H1 (cell line): ENCODE measurements around the gene VWA3B. TPM values are rescaled to one million over a fixed set of nuclear protein-coding genes. Genes with fewer than 3 reads are reported as not detected.

ENCODE experiments used
- CTCF ChIA-PET: fragments of 300-600 bp; sonication (Branson Sonifier 250); formaldehyde crosslinking; loops from one replicate; lab custom pipeline; 2021; ENCODE audit not compliant: partially characterized antibody; lab: Charles Lee
- POLR2A ChIA-PET: fragments of 300-600 bp; sonication (Branson Sonifier 250); formaldehyde crosslinking; loops from one replicate; lab custom pipeline; 2021; ENCODE audit warnings: inconsistent platforms; ENCODE audit not compliant: partially characterized antibody; lab: Charles Lee
- DNase-seq, 2 experiments: peaks; one replicate each; pipeline versions ENCODE4 v3.0.0 to v3.0.0-alpha.2; 2010 to 2022; ENCODE audit warnings: low spot score in 2 of 2, low read depth in 1 of 2, mixed read lengths in 1 of 2
- FAIRE-seq: peaks from 2 replicates; lab custom pipeline; 2011; peaks lifted over from hg19 to GRCh38; lab: Jason Lieb, UNC
- H2AFZ ChIP-seq: 2 replicates; pipeline ENCODE4 v1.8.1; 2012; ENCODE audit warnings: low read length, inconsistent platforms
- H2AK5ac ChIP-seq: 2 replicates; pipeline ENCODE4 v1.6.1; 2013; ENCODE audit warnings: low read depth, low read length
- H2BK120ac ChIP-seq: replicated peaks from 2 replicates; pipeline ENCODE3; 2013; ENCODE audit warnings: low read depth, low read length, inconsistent platforms
- H2BK12ac ChIP-seq: 2 replicates; pipeline ENCODE4 v1.6.1; 2013; ENCODE audit warnings: low read depth, low read length
- H2BK15ac ChIP-seq: 2 replicates; pipeline ENCODE4 v1.6.1; 2013; ENCODE audit warnings: low read length
- H2BK20ac ChIP-seq: 2 replicates; pipeline ENCODE4 v1.6.1; 2013; ENCODE audit warnings: low read length
- H2BK5ac ChIP-seq: 2 replicates; pipeline ENCODE4 v1.6.1; 2013; ENCODE audit warnings: low read depth, low read length
- H3K14ac ChIP-seq: 2 replicates; pipeline ENCODE4 v1.6.1; 2013; ENCODE audit warnings: inconsistent platforms; ENCODE audit not compliant: insufficient read length
- H3K18ac ChIP-seq: 2 replicates; pipeline ENCODE4 v1.6.1; 2013; ENCODE audit warnings: low read length; ENCODE audit errors: extremely low read depth
- H3K23ac ChIP-seq: 2 replicates; pipeline ENCODE4 v1.6.1; 2013; ENCODE audit warnings: inconsistent platforms; ENCODE audit not compliant: insufficient read length
- H3K23me2 ChIP-seq: 2 replicates; pipeline ENCODE4 v1.6.1; 2013; ENCODE audit warnings: low read depth, low read length
- H3K27ac ChIP-seq: 2 replicates; pipeline ENCODE4 v1.6.1; 2011; ENCODE audit warnings: low read depth, low read length, inconsistent platforms
- H3K27me3 ChIP-seq, 4 experiments: replicated peaks in 1 of 4; 1 replicate in 1 of 4; 2 replicates in 3 of 4; pipeline versions ENCODE4 v1.6.1 to v1.8.1; 2011 to 2013; ENCODE audit warnings: low read length in 3 of 4, mild to moderate bottlenecking in 3 of 4, inconsistent platforms in 2 of 4, mixed read lengths in 2 of 4, moderate library complexity in 1 of 4; ENCODE audit not compliant: control insufficient read depth in 3 of 4, insufficient read depth in 3 of 4; ENCODE audit errors: extremely low read depth in 1 of 4
- H3K36me3 ChIP-seq, 4 experiments: 2 replicates each; pipeline versions ENCODE4 v1.6.1 to v1.8.1; 2011 to 2013; ENCODE audit warnings: mild to moderate bottlenecking in 4 of 4, low read length in 3 of 4, moderate library complexity in 2 of 4, control low read depth in 1 of 4, inconsistent platforms in 1 of 4; ENCODE audit not compliant: insufficient read depth in 4 of 4, control insufficient read depth in 2 of 4
- H3K4ac ChIP-seq: replicated peaks from 2 replicates; pipeline ENCODE3; 2013; ENCODE audit warnings: low read length, low read depth, mixed read lengths, inconsistent platforms; ENCODE audit not compliant: insufficient read length
- H3K4me1 ChIP-seq, 4 experiments: replicated peaks in 1 of 4; 1 replicate in 1 of 4; 2 replicates in 3 of 4; pipeline versions ENCODE4 v1.6.1 to v1.8.1; 2011 to 2013; ENCODE audit warnings: low read length in 3 of 4, inconsistent platforms in 2 of 4, mixed read lengths in 1 of 4; ENCODE audit not compliant: insufficient read depth in 4 of 4, control insufficient read depth in 3 of 4
- H3K4me2 ChIP-seq, 2 experiments: 2 replicates each; pipeline versions ENCODE4 v1.6.1 to v1.8.1; 2011 to 2013; ENCODE audit warnings: low read depth in 2 of 2, low read length in 2 of 2, control low read depth in 1 of 2, inconsistent platforms in 1 of 2, mild to moderate bottlenecking in 1 of 2; ENCODE audit not compliant: insufficient read depth in 1 of 2
- H3K4me3 ChIP-seq, 4 experiments: fragments of 200-600, 300-600 bp in 1 of 4; sonication (generic), shearing (Covaris generic), sonication (Bioruptor Twin) in 1 of 4; 2 replicates each; pipeline versions ENCODE4 v1.5.1 to v1.8.1; 2011 to 2016; ENCODE audit warnings: low read length in 4 of 4, low read depth in 3 of 4, control low read depth in 2 of 4, inconsistent platforms in 2 of 4, mild to moderate bottlenecking in 2 of 4, mixed read lengths in 1 of 4, moderate library complexity in 1 of 4; ENCODE audit not compliant: insufficient read depth in 2 of 4; ENCODE audit errors: extremely low read depth in 1 of 4
- H3K56ac ChIP-seq: replicated peaks from 2 replicates; pipeline ENCODE3; 2013; ENCODE audit warnings: low read depth, mild to moderate bottlenecking, mixed read lengths, low read length, inconsistent platforms; ENCODE audit not compliant: insufficient read length
- H3K79me1 ChIP-seq: 2 replicates; pipeline ENCODE4 v1.6.1; 2013; ENCODE audit warnings: low read depth, low read length, control low read depth
- H3K79me2 ChIP-seq, 2 experiments: 2 replicates each; pipeline versions ENCODE4 v1.6.1 to v1.8.1; 2012 to 2013; ENCODE audit warnings: low read length in 2 of 2, mild to moderate bottlenecking in 2 of 2, inconsistent platforms in 1 of 2; ENCODE audit not compliant: insufficient read depth in 2 of 2, control insufficient read depth in 1 of 2
- H3K9ac ChIP-seq, 4 experiments: replicated peaks in 1 of 4; 1 replicate in 1 of 4; 2 replicates in 3 of 4; pipeline versions ENCODE4 v1.6.1 to v1.8.1; 2011 to 2013; ENCODE audit warnings: low read depth in 3 of 4, low read length in 3 of 4, control low read depth in 2 of 4, mild to moderate bottlenecking in 2 of 4, moderate library complexity in 2 of 4, inconsistent platforms in 1 of 4; ENCODE audit errors: extremely low read depth in 1 of 4
- H3K9me3 ChIP-seq, 2 experiments: 2 replicates each; pipeline versions ENCODE4 v1.6.1 to v1.8.1; 2012 to 2013; ENCODE audit warnings: mild to moderate bottlenecking in 2 of 2, moderate library complexity in 2 of 2, control low read depth in 1 of 2, inconsistent platforms in 1 of 2, low read depth in 1 of 2, low read length in 1 of 2, mixed read lengths in 1 of 2; ENCODE audit not compliant: insufficient read depth in 2 of 2
- H4K20me1 ChIP-seq, 2 experiments: replicated peaks in 1 of 2; 2 replicates each; pipeline versions ENCODE3 to v1.8.1; 2011 to 2013; ENCODE audit warnings: inconsistent platforms in 2 of 2, low read length in 2 of 2, mild to moderate bottlenecking in 1 of 2; ENCODE audit not compliant: insufficient read depth in 2 of 2, control insufficient read depth in 1 of 2
- H4K5ac ChIP-seq: 2 replicates; pipeline ENCODE4 v1.6.1; 2013; ENCODE audit warnings: low read length, low read depth, mixed read lengths, inconsistent platforms; ENCODE audit not compliant: insufficient read length
- H4K8ac ChIP-seq: 2 replicates; pipeline ENCODE4 v1.8.0; 2013; ENCODE audit warnings: mild to moderate bottlenecking, moderate library complexity, low read length, inconsistent platforms; ENCODE audit not compliant: insufficient read depth; ENCODE audit errors: extremely low read depth
- H4K91ac ChIP-seq: replicated peaks from 2 replicates; pipeline ENCODE3; 2013; ENCODE audit warnings: low read length, mixed read lengths, inconsistent platforms; ENCODE audit not compliant: insufficient read length
- BACH1 ChIP-seq: IDR thresholded peaks from 2 replicates; pipeline ENCODE4 v1.6.1; 2012; ENCODE audit warnings: low read length, improper control_type of control experiment
- EZH2 ChIP-seq: fragments of 200-600 bp; sonication (generic); IDR thresholded peaks from 2 replicates; pipeline ENCODE4 v1.7.1; 2012; ENCODE audit warnings: low read depth, mild to moderate bottlenecking, moderate library complexity, low read length, inconsistent platforms; ENCODE audit not compliant: severe bottlenecking
- GTF2F1 ChIP-seq: IDR thresholded peaks from 2 replicates; pipeline ENCODE4 v1.6.1; 2012; ENCODE audit warnings: low read depth, low read length, improper control_type of control experiment, borderline replicate concordance
- HDAC2 ChIP-seq, 2 experiments: fragments of 300-600 bp in 1 of 2; sonication (generic) in 1 of 2; IDR thresholded peaks; 2 replicates each; pipeline ENCODE4 v1.6.1; 2011 to 2012; ENCODE audit warnings: low read depth in 2 of 2, low read length in 2 of 2, mild to moderate bottlenecking in 2 of 2, moderate library complexity in 2 of 2, borderline replicate concordance in 1 of 2, inconsistent platforms in 1 of 2
- NRF1 ChIP-seq: IDR thresholded peaks from 2 replicates; pipeline ENCODE4 v1.6.1; 2011; ENCODE audit warnings: mild to moderate bottlenecking, low read depth, low read length, improper control_type of control experiment
- RNF2 ChIP-seq: fragments of 200-900, 300-1000 bp; sonication (generic); IDR thresholded peaks from 2 replicates; pipeline ENCODE4 v1.7.1; 2016; ENCODE audit warnings: borderline replicate concordance, low read depth, mild to moderate bottlenecking, antibody characterized with exemption, low read length; ENCODE audit not compliant: poor library complexity, severe bottlenecking; ENCODE audit errors: missing control alignments
- SIN3A ChIP-seq, 2 experiments: IDR thresholded peaks in 1 of 2; conservative IDR thresholded peaks in 1 of 2; 2 replicates each; pipeline ENCODE4 v1.6.1; 2011 to 2012; ENCODE audit warnings: low read length in 2 of 2, improper control_type of control experiment in 1 of 2, low read depth in 1 of 2, mild to moderate bottlenecking in 1 of 2
- SIX5 ChIP-seq: IDR thresholded peaks from 2 replicates; pipeline ENCODE4 v1.6.1; 2011; ENCODE audit warnings: mild to moderate bottlenecking, low read depth, low read length
- SP1 ChIP-seq: IDR thresholded peaks from 2 replicates; pipeline ENCODE4 v1.6.1; 2011; ENCODE audit warnings: low read depth, low read length
- TAF7 ChIP-seq: optimal IDR thresholded peaks from 2 replicates; pipeline ENCODE3; 2011; ENCODE audit warnings: low read depth, mild to moderate bottlenecking, inconsistent platforms, low read length, moderate library complexity, borderline replicate concordance
- WGBS, 2 experiments: shearing (Covaris generic) in 1 of 2; methylation state at CpG; one replicate each; pipeline versions ENCODE4 v1.1.6 to v1.1.7; 2013 to 2015; ENCODE audit warnings: low lambda C conversion rate in 2 of 2, mixed read lengths in 2 of 2, inconsistent platforms in 1 of 2, low coverage in 1 of 2, missing lambda C conversion rate in 1 of 2; ENCODE audit not compliant: insufficient replicate concordance in 2 of 2, insufficient coverage in 1 of 2, insufficient read length in 1 of 2; ENCODE audit errors: extremely low coverage in 1 of 2, missing lambda C conversion rate in 1 of 2; 5-methylcytosine and 5-hydroxymethylcytosine counted together
- polyA plus RNA-seq, 7 experiments: library from polyadenylated mRNA; depleted of rRNA in 3 of 7; stranded (reverse) in 5 of 7; unstranded in 2 of 7; fragments of >200 nt in 5 of 7; fragments of 200-250 nt in 2 of 7; gene quantifications; 1 replicate in 5 of 7; 2 replicates in 1 of 7; 4 replicates in 1 of 7; pipeline versions ENCODE4 v1.2.1 to v1.2.3, GENCODE V29; 2011 to 2013; ENCODE audit warnings: missing spikeins in 2 of 7, mixed read lengths in 2 of 7
- total RNA-seq: library from RNA; stranded (reverse); fragmentation: NEBNext Ultra II Directional; extraction: Animal tissue kit (Norgen Biotek cat#: 25700); gene quantifications from 2 replicates; pipeline ENCODE4 v1.2.1, GENCODE V29; 2021

Gene VWA3B
- total and polyA plus RNA-seq, 2 of the 8 experiments (the other 6 are each of a cell fraction or from before 2014, with no cell fraction given), result not detected

DNA sequence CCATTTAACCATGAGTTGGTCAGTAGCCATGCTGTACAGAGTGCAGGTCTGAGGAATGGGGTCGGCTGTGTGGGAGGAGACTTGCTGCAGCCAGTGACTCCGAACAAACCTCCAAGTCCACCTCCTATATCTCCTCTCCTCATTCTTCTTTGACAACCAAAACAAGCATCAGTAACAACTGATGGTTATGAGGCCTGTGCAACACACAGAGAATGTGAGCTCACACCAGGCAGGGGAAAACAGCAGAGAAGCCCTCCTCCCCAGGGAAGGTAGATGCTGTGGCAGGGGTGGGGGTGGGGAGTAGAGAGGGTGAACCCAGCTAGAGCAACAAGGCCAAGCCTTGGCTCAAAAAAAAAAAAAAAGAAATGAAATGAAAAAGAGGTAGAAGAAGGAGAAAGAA lies 247.0 kb downstream of the VWA3B start:
- WGBS, 2 experiments, result 69% methylated on average over 2 of the region's 2 CpGs; no CpG with 5 or more reads in 1 of the 2 experiments
- FAIRE-seq, result no peak
- H2BK15ac ChIP-seq, result peak overlapping the region; percentile 75; the same call in 1 of the 2 replicates
- H3K4me3 ChIP-seq, result peak overlapping the region in 2 of 4 experiments; percentile 15 to 46; a peak in 3 of 8 replicates
- H3K79me1 ChIP-seq, result no peaks in the 10 kb centered on the region
- no peak overlapping the region for H3K4ac ChIP-seq
- peak overlapping the region; percentile 35 for H2BK120ac ChIP-seq
- H3K27ac ChIP-seq, result no peak overlapping the region
- H3K4me1 ChIP-seq, result peaks cover 4 to 11% (median 9%) of the 10 kb centered on the region in 4 experiments
- H2AK5ac ChIP-seq, result no peak overlapping the region
- H3K27me3 ChIP-seq, result peaks cover 0 to 2% (median under 1%) of the 10 kb centered on the region in 4 experiments; a peak in 3 of 7 replicates
- peak overlapping the region; percentile 51; the same call in 1 of the 2 replicates for H3K18ac ChIP-seq
- H3K56ac ChIP-seq, result no peak overlapping the region
- no peaks in the 10 kb centered on the region for H3K79me2 ChIP-seq
- no peaks in the 10 kb centered on the region for H3K36me3 ChIP-seq
- peak overlapping the region; percentile 89; the same call in 1 of the 2 replicates for H2BK20ac ChIP-seq
- H2BK12ac ChIP-seq, result no peak overlapping the region
- no peak overlapping the region; the same call in 1 of the 2 replicates for H4K8ac ChIP-seq
- H3K23me2 ChIP-seq, result peaks cover 3% of the 10 kb centered on the region; the same call in 1 of the 2 replicates
- no peak overlapping the region for H3K14ac ChIP-seq
- peak overlapping the region; percentile 65 to 79 for H3K4me2 ChIP-seq
- ChIA-PET CTCF (interaction anchor here (0.7 to 1.1 kb wide), 3 partner anchors 9 to 108 kb away, joined by 3 read pairs; no protein-coding TSS in a partner anchor), POLR2A (interaction anchor here (1.1 kb wide), 1 partner anchor 14 kb away, joined by 4 read pairs; no protein-coding TSS in a partner anchor)
- H4K20me1 ChIP-seq, result no peaks in the 10 kb centered on the region
- H2AFZ ChIP-seq, result no peak overlapping the region
- H4K5ac ChIP-seq, result no peak overlapping the region
- no peak overlapping the region for H3K23ac ChIP-seq
- H4K91ac ChIP-seq, result peak overlapping the region; percentile 34
- 0 out of 4 replicates have a peak, but pooled peaks cover 0 to 3% of the 10 kb centered on the region in 2 experiments for H3K9me3 ChIP-seq
- no peak overlapping the region for H3K9ac ChIP-seq
- DNase-seq, result no peak
- peak overlapping the region; percentile 45; the same call in 1 of the 2 replicates for H2BK5ac ChIP-seq
- TF ChIP-seq SIN3A (conservative IDR thresholded peaks at IDR 0.05 in 1 of 2, IDR thresholded peaks at IDR 0.05 in 1 of 2; ENCODE audit: low read depth in 1 of 2, low read length in 2 of 2) (no peak), SIX5 (no peak), EZH2 (no peak), SP1 (no peak), BACH1 (no peak), RNF2 (no peak), GTF2F1 (no peak), TAF7 (no peak), NRF1 (no peak), HDAC2 (IDR thresholded peaks at IDR 0.05; ENCODE audit: borderline replicate concordance in 1 of 2, low read depth in 2 of 2, low read length in 2 of 2) (no peak)
